CD14-positive monocyte (primary cell): ENCODE data around the gene STAMBPL1. TPM values are rescaled to one million over a fixed set of nuclear protein-coding genes. Genes with fewer than 3 reads are reported as not detected.

Experiments used
- DNase-seq, 3 donors: peaks; one replicate each; pipeline ENCODE4 v3.0.0-alpha.2; 2011 to 2022
- H2AFZ ChIP-seq: 2 replicates; pipeline ENCODE4 v1.6.0; 2012; ENCODE audit warnings: mild to moderate bottlenecking, low read depth, low read length, inconsistent platforms; ENCODE audit not compliant: insufficient read depth, poor library complexity, severe bottlenecking
- H3K27ac ChIP-seq, 2 donors: 1 replicate in 1 of 2; 2 replicates in 1 of 2; pipeline ENCODE4 v1.5.1; 2012 to 2013; ENCODE audit warnings: low read length in 2 of 2, control low read depth in 1 of 2, inconsistent platforms in 1 of 2, low read depth in 1 of 2, mild to moderate bottlenecking in 1 of 2
- H3K27me3 ChIP-seq, 2 donors: one replicate each; pipeline versions ENCODE4 v1.6.0 to v1.6.1; 2011 to 2013; ENCODE audit warnings: low read length in 2 of 2; ENCODE audit not compliant: control insufficient read depth in 2 of 2, insufficient read depth in 2 of 2
- H3K36me3 ChIP-seq, 2 donors: replicated peaks in 1 of 2; 1 replicate in 1 of 2; 2 replicates in 1 of 2; pipeline versions ENCODE4 v1.5.1 to v1.6.1; 2012 to 2013; ENCODE audit warnings: low read length in 2 of 2, control low read depth in 1 of 2, inconsistent platforms in 1 of 2, mild to moderate bottlenecking in 1 of 2; ENCODE audit not compliant: insufficient read depth in 2 of 2, control insufficient read depth in 1 of 2
- H3K4me1 ChIP-seq, 2 donors: 1 replicate in 1 of 2; 2 replicates in 1 of 2; pipeline versions ENCODE4 v1.5.1 to v1.6.1; 2012 to 2013; ENCODE audit warnings: low read length in 2 of 2, control low read depth in 1 of 2, inconsistent platforms in 1 of 2, mild to moderate bottlenecking in 1 of 2, moderate library complexity in 1 of 2; ENCODE audit not compliant: insufficient read depth in 2 of 2, control insufficient read depth in 1 of 2
- H3K4me2 ChIP-seq: replicated peaks from 2 replicates; pipeline ENCODE3; 2012; ENCODE audit warnings: low read length, moderate library complexity, mild to moderate bottlenecking; ENCODE audit not compliant: poor library complexity, severe bottlenecking; ENCODE audit errors: extremely low read depth
- H3K4me3 ChIP-seq, 3 experiments: fragments of 200-600 bp in 1 of 3; sonication (generic) in 1 of 3; replicated peaks in 1 of 3; 1 replicate in 2 of 3; 2 replicates in 1 of 3; pipeline ENCODE4 v1.5.1; 2011 to 2013; ENCODE audit warnings: low read length in 3 of 3, mild to moderate bottlenecking in 3 of 3, control low read depth in 2 of 3, low read depth in 2 of 3, inconsistent platforms in 1 of 3, moderate library complexity in 1 of 3
- H3K79me2 ChIP-seq: 2 replicates; pipeline ENCODE4 v1.6.0; 2012; ENCODE audit warnings: mild to moderate bottlenecking, control low read depth, inconsistent platforms, low read length, moderate library complexity; ENCODE audit not compliant: insufficient read depth
- H3K9ac ChIP-seq: 2 replicates; pipeline ENCODE4 v1.6.0; 2017; ENCODE audit warnings: low read length, mild to moderate bottlenecking; ENCODE audit not compliant: insufficient read depth, poor library complexity, severe bottlenecking
- H3K9me3 ChIP-seq, 2 donors: replicated peaks in 1 of 2; 1 replicate in 1 of 2; 2 replicates in 1 of 2; pipeline versions ENCODE4 v1.5.1 to v1.6.1; 2012 to 2013; ENCODE audit warnings: low read length in 2 of 2, control low read depth in 1 of 2; ENCODE audit not compliant: control insufficient read depth in 1 of 2, insufficient read depth in 1 of 2
- H4K20me1 ChIP-seq: 2 replicates; pipeline ENCODE4 v1.6.0; 2012; ENCODE audit warnings: mild to moderate bottlenecking, low read length, control low read depth, moderate library complexity; ENCODE audit not compliant: insufficient read depth
- H3K27ac Mint-ChIP-seq, 7 donors: one replicate each; pipeline ENCODE4 v1.8.0; 2020; ENCODE audit warnings: mild to moderate bottlenecking in 7 of 7, mixed read lengths in 7 of 7, moderate library complexity in 6 of 7, inconsistent platforms in 2 of 7
- H3K27me3 Mint-ChIP-seq, 3 donors: one replicate each; pipeline ENCODE4 v1.8.0; 2021 to 2022; ENCODE audit warnings: low read depth in 3 of 3, mild to moderate bottlenecking in 3 of 3, mixed read lengths in 3 of 3, moderate library complexity in 3 of 3, inconsistent platforms in 1 of 3
- H3K36me3 Mint-ChIP-seq, 2 donors: one replicate each; pipeline ENCODE4 v1.8.0; 2020; ENCODE audit warnings: mixed read lengths in 2 of 2, inconsistent platforms in 1 of 2, mild to moderate bottlenecking in 1 of 2
- H3K4me1 Mint-ChIP-seq: one replicate; pipeline ENCODE4 v1.8.0; 2020; ENCODE audit warnings: mild to moderate bottlenecking, mixed read lengths
- H3K4me3 Mint-ChIP-seq, 2 donors: one replicate each; pipeline ENCODE4 v1.8.0; 2020; ENCODE audit warnings: mild to moderate bottlenecking in 2 of 2, mixed read lengths in 2 of 2, moderate library complexity in 1 of 2
- H3K9me3 Mint-ChIP-seq, 7 donors: one replicate each; pipeline ENCODE4 v1.8.0; 2020 to 2022; ENCODE audit warnings: mixed read lengths in 7 of 7, mild to moderate bottlenecking in 6 of 7, moderate library complexity in 6 of 7, inconsistent platforms in 2 of 7
- WGBS: methylation state at CpG from one replicate; pipeline ENCODE4 v1.1.5; 2013; ENCODE audit warnings: missing lambda C conversion rate; ENCODE audit not compliant: insufficient coverage; 5-methylcytosine and 5-hydroxymethylcytosine counted together
- intact Hi-C, 2 donors: fragments of 100-400 bp; cut with micrococcal nuclease; formaldehyde crosslinking; loops; one replicate each; pipeline versions ENCODE4 v1.15.0 to v1.15.1; 2023
- polyA plus RNA-seq, 3 donors: library from polyadenylated mRNA; depleted of rRNA in 1 of 3; unstranded in 2 of 3; stranded (reverse) in 1 of 3; fragments of 300-500 nt in 2 of 3; fragments of >200 nt in 1 of 3; fragmentation: Illumina TruSeq in 2 of 3; gene quantifications; 1 replicate in 2 of 3; 2 replicates in 1 of 3; pipeline ENCODE4 v1.2.3, GENCODE V29; 2012 to 2021
- TF ChIP-seq, protein P1 (sequence below): fragments of 200-600 bp; IDR thresholded peaks from one replicate; pipeline ENCODE4 v1.8.0; 2022; ENCODE audit warnings: antibody characterized with exemption, mild to moderate bottlenecking

Gene STAMBPL1
- polyA plus RNA-seq, 3 donors, result 0.07 to 1.5 (median 0.10) TPM

DNA sequence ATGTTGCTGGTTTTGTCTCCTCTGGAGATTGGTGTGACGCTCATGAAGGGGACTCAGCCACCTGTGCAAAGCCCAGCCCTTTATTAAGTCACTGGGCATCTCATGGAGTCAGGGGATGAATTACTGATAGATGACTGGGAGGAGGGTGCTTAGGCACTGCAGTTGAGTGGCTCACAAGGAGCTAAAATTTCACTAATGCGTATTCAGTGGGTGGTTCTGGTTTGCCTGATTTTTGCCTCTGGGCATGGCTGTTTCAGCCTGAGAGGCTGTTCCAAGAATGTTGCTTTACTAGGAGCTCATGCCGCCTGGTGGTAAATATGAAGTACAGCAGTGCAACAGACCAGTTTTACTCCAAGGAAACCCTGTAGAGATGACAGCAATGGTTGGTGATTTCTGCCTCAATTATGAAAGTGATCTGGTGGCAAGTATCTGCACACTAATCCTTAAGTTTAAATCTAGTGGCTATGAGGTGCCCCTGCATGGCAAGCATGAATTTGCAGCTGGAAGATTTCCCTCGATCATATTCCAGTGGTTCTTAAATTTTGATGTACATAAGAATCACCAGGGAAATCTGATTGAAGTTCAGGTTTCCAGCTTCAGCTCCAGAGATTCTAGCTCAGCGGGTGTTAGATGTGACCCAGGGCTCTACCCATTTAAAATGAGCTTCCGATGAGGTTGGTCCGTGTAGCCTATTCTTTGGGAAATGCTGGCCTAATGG is 52.7 kb downstream of the STAMBPL1 start:
- H4K20me1 ChIP-seq, result no peaks in the 10 kb centered on the region
- intact Hi-C loops, result loop anchor here (2.0 to 5.0 kb wide), 2 partner anchors 95 to 98 kb away; no protein-coding TSS in a partner anchor
- H3K27me3 ChIP-seq, result no peaks in the 10 kb centered on the region
- TF ChIP-seq, protein P1, sequence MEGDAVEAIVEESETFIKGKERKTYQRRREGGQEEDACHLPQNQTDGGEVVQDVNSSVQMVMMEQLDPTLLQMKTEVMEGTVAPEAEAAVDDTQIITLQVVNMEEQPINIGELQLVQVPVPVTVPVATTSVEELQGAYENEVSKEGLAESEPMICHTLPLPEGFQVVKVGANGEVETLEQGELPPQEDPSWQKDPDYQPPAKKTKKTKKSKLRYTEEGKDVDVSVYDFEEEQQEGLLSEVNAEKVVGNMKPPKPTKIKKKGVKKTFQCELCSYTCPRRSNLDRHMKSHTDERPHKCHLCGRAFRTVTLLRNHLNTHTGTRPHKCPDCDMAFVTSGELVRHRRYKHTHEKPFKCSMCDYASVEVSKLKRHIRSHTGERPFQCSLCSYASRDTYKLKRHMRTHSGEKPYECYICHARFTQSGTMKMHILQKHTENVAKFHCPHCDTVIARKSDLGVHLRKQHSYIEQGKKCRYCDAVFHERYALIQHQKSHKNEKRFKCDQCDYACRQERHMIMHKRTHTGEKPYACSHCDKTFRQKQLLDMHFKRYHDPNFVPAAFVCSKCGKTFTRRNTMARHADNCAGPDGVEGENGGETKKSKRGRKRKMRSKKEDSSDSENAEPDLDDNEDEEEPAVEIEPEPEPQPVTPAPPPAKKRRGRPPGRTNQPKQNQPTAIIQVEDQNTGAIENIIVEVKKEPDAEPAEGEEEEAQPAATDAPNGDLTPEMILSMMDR, result peak; percentile 77
- Mint-ChIP-seq H3K4me1 (peaks cover 11% of the 10 kb centered on the region), H3K36me3 (peaks cover 0 to 4% of the 10 kb centered on the region in 2 donors), H3K27me3 (peaks cover 0 to 3% (median 0%) of the 10 kb centered on the region in 3 donors), H3K9me3 (no peaks in the 10 kb centered on the region), H3K27ac (peak overlapping the region in 1 of 7 donors; percentile 18), H3K4me3 (peak overlapping the region in 1 of 2 donors; percentile 28)
- WGBS, result 65% methylated on average over 6 of the region's 7 CpGs
- no peaks in the 10 kb centered on the region for H3K9me3 ChIP-seq
- no peaks in the 10 kb centered on the region for H3K79me2 ChIP-seq
- peaks cover 9% of the 10 kb centered on the region in 2 donors for H3K4me1 ChIP-seq
- no peak overlapping the region for H3K9ac ChIP-seq
- no peak overlapping the region for H3K27ac ChIP-seq
- no peak overlapping the region for H2AFZ ChIP-seq
- DNase-seq, result peak; percentile 38 to 64 (median 63)
- no peak overlapping the region for H3K4me3 ChIP-seq
- no peaks in the 10 kb centered on the region for H3K36me3 ChIP-seq
- H3K4me2 ChIP-seq, result no peak overlapping the region

DNA sequence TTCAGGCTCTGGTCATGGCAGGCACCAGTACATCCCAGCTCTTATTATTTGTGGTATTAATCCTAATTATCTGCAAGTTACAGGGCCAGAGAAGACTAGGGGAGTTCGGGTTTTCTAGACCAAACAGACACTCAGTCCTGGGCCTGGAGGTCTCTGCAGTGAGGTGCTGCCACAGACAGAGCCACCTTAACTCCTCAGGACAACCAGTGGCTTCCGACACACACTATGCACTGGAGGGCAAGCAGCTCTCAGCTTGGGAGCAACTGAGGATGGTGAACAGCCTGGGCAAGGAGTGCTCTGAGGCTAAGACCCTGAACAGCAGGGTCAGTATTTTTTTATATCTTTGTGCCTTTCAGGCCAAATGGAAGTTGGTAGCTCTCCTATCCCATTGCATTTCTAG is 53.5 kb downstream of the STAMBPL1 start:
- TF ChIP-seq, protein P1, result no peak
- intact Hi-C loops, result loop anchor here (2.0 to 5.0 kb wide), 2 partner anchors 96 to 99 kb away; no protein-coding TSS in a partner anchor
- Histone ChIP-seq H3K27me3 (no peaks in the 10 kb centered on the region), H3K36me3 (no peaks in the 10 kb centered on the region), H3K4me1 (peaks cover 9% of the 10 kb centered on the region in 2 donors), H3K9ac (no peak overlapping the region), H2AFZ (no peak overlapping the region), H3K79me2 (no peaks in the 10 kb centered on the region), H3K4me2 (no peak overlapping the region), H3K27ac (no peak overlapping the region), H3K9me3 (no peaks in the 10 kb centered on the region), H3K4me3 (no peak overlapping the region), H4K20me1 (no peaks in the 10 kb centered on the region)
- H3K4me1 Mint-ChIP-seq, result peaks cover 11% of the 10 kb centered on the region
- peaks cover 0 to 3% (median 0%) of the 10 kb centered on the region in 3 donors for H3K27me3 Mint-ChIP-seq
- 94% methylated on average over 2 of the region's 2 CpGs for WGBS
- DNase-seq, result no peak
- H3K9me3 Mint-ChIP-seq, result no peaks in the 10 kb centered on the region
- peaks cover 0 to 9% of the 10 kb centered on the region in 2 donors for H3K36me3 Mint-ChIP-seq
- H3K27ac Mint-ChIP-seq, result peak overlapping the region in 1 of 7 donors; percentile 37
- no peak overlapping the region for H3K4me3 Mint-ChIP-seq
